Vagina (tissue), 2 donors: ENCODE results near the gene HAPSTR1. TPM values are rescaled to one million over a fixed set of nuclear protein-coding genes. Genes with fewer than 3 reads are reported as not detected.

Experiments
- DNase-seq, 2 donors: peaks; one replicate each; pipeline ENCODE4 v3.0.0-alpha.2; 2017; ENCODE audit errors: extremely low spot score in 2 of 2
- H3K27ac ChIP-seq: fragments of 200-600 bp; sonication (generic); one replicate; pipeline ENCODE4 v1.5.1; 2019
- H3K27me3 ChIP-seq: fragments of 200-600 bp; sonication (generic); one replicate; pipeline ENCODE4 v1.5.1; 2019
- H3K36me3 ChIP-seq, 2 donors: fragments of 200-600 bp; sonication (generic); one replicate each; pipeline ENCODE4 v1.5.1; 2017 to 2019
- H3K4me1 ChIP-seq: fragments of 200-600 bp; sonication (generic); one replicate; pipeline ENCODE4 v1.5.1; 2019
- H3K4me3 ChIP-seq, 2 donors: fragments of 200-600 bp; sonication (generic); 1 replicate in 1 of 2; 2 replicates in 1 of 2; pipeline ENCODE4 v1.5.1; 2016 to 2019
- H3K9me3 ChIP-seq: fragments of 200-600 bp; sonication (generic); one replicate; pipeline ENCODE4 v1.5.1; 2019
- POLR2A ChIP-seq, 2 donors: fragments of 450-650 bp; IDR thresholded peaks; one replicate each; pipeline ENCODE4 v1.6.1; 2017; ENCODE audit warnings: antibody characterized with exemption in 2 of 2, mild to moderate bottlenecking in 2 of 2, moderate library complexity in 2 of 2
- POLR2AphosphoS5 ChIP-seq, 2 donors: sonication (generic); formaldehyde crosslinking; IDR thresholded peaks; one replicate each; pipeline ENCODE4 v1.9.0; 2017; ENCODE audit warnings: antibody characterized with exemption in 2 of 2, mild to moderate bottlenecking in 2 of 2, low read depth in 1 of 2; ENCODE audit not compliant: insufficient read depth in 1 of 2
- intact Hi-C: fragments of 100-400 bp; cut with DNase I; formaldehyde crosslinking; loops from one replicate; pipeline ENCODE4 v1.15.1; 2023
- total RNA-seq: library from RNA; depleted of rRNA; stranded (reverse); fragments of >200 nt; gene quantifications from one replicate; pipeline ENCODE4 v1.2.3, GENCODE V29; 2016
- TF ChIP-seq, protein P1 (sequence below), 3 experiments: fragments of 450-650 bp in 2 of 3; fragments of 200-600 bp in 1 of 3; sonication (generic) in 1 of 3; IDR thresholded peaks; one replicate each; pipeline ENCODE4 v1.5.1; 2017 to 2019; ENCODE audit warnings: antibody characterized with exemption in 3 of 3, mild to moderate bottlenecking in 2 of 3, moderate library complexity in 2 of 3

Gene HAPSTR1
- total RNA-seq, 1 donor from 2014 or later = 33.6 TPM

DNA sequence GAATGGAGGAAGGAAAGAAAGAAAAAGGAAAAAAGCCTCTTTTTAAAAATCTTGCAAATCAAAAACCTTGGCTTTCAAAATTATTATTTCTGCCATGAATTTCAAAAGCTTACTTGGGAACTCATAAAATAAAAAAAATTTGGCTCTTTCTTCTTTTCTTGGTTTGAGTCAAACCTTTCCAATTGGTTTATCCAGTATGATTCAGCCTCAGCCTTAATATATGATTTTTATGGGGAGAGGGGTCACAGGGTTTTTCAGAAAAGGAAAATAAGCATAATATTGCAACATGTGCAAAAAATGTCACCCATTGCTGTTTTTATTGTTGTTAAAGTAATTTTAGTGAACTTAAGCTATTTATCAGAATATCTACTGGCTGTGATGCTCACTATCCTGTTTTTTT, 31.2 kb upstream of the HAPSTR1 start:
- H3K27me3 ChIP-seq = no peaks in the 10 kb centered on the region
- no peaks in the 10 kb centered on the region for H3K4me1 ChIP-seq
- no peaks in the 10 kb centered on the region for H3K36me3 ChIP-seq
- no peaks in the 10 kb centered on the region for H3K9me3 ChIP-seq
- H3K4me3 ChIP-seq = peak overlapping the region in 1 of 2 donors; percentile 11
- intact Hi-C loops = no loop called here
- H3K27ac ChIP-seq = peak overlapping the region; percentile 26
- DNase-seq = no peak
- TF ChIP-seq POLR2AphosphoS5 (IDR thresholded peaks at IDR 0.05; ENCODE audit: insufficient read depth in 1 of 2, low read depth in 1 of 2) (no peak), POLR2A (IDR thresholded peaks at IDR 0.05) (no peak)
- TF ChIP-seq, protein P1, sequence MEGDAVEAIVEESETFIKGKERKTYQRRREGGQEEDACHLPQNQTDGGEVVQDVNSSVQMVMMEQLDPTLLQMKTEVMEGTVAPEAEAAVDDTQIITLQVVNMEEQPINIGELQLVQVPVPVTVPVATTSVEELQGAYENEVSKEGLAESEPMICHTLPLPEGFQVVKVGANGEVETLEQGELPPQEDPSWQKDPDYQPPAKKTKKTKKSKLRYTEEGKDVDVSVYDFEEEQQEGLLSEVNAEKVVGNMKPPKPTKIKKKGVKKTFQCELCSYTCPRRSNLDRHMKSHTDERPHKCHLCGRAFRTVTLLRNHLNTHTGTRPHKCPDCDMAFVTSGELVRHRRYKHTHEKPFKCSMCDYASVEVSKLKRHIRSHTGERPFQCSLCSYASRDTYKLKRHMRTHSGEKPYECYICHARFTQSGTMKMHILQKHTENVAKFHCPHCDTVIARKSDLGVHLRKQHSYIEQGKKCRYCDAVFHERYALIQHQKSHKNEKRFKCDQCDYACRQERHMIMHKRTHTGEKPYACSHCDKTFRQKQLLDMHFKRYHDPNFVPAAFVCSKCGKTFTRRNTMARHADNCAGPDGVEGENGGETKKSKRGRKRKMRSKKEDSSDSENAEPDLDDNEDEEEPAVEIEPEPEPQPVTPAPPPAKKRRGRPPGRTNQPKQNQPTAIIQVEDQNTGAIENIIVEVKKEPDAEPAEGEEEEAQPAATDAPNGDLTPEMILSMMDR (IDR thresholded peaks at IDR 0.05) = no peak

DNA sequence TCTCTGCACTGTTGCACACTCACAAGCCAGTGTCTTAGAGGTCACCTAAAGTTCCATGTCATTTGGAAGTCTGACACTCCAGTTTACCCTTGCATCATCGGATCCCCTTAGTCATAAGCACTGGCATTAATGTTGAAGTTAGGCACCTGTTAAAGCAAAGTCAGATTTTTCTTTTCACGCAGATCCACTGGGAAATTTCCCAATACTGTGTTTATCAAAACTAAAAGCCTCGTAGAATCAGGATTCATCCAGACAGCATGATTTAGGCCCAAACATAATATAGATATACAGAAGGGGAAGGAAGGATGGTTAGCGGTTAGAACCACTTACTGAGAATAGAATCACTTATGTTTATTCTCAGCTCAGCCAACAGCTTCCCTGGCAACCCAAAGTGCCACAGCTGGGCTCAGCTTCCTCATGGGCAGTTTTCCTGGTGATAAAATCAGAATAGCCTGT, 30.1 kb upstream of the HAPSTR1 start:
- intact Hi-C loops = no loop called here
- Histone ChIP-seq H3K4me3 (no peak overlapping the region), H3K9me3 (no peaks in the 10 kb centered on the region), H3K27ac (peak overlapping the region; percentile 26), H3K27me3 (no peaks in the 10 kb centered on the region), H3K36me3 (no peaks in the 10 kb centered on the region), H3K4me1 (no peaks in the 10 kb centered on the region)
- no peak for TF ChIP-seq POLR2AphosphoS5 (IDR thresholded peaks at IDR 0.05; ENCODE audit: insufficient read depth in 1 of 2, low read depth in 1 of 2)
- TF ChIP-seq POLR2A (IDR thresholded peaks at IDR 0.05) = no peak
- TF ChIP-seq, protein P1 (IDR thresholded peaks at IDR 0.05) = no peak
- no peak for DNase-seq

DNA sequence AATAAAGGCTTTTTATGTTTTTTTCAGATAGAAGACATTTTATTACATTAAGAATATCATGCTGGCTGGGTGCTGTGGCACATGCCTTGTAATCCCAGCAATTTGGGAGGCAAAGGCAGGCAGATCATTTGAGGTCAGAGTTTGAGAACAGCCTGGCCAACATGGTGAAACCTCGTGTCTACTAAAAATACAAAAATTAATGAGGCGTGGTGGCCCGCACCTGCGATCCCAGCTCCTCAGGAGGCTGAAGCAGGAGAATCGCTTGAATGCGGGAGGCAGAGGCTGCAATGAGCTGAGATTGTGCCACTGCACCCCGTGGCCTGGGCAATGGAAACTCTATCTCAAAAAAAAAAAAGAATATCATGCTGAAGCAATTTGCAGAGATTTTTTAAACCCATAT, 29.1 kb upstream of the HAPSTR1 start:
- intact Hi-C loops = no loop called here
- Histone ChIP-seq H3K36me3 (no peaks in the 10 kb centered on the region), H3K27me3 (no peaks in the 10 kb centered on the region), H3K9me3 (no peaks in the 10 kb centered on the region), H3K4me1 (no peaks in the 10 kb centered on the region), H3K4me3 (no peak overlapping the region), H3K27ac (no peak overlapping the region)
- no peak for DNase-seq
- no peak for TF ChIP-seq POLR2A (IDR thresholded peaks at IDR 0.05)
- TF ChIP-seq POLR2AphosphoS5 (IDR thresholded peaks at IDR 0.05; ENCODE audit: insufficient read depth in 1 of 2, low read depth in 1 of 2) = no peak
- TF ChIP-seq, protein P1 (IDR thresholded peaks at IDR 0.05) = no peak

DNA sequence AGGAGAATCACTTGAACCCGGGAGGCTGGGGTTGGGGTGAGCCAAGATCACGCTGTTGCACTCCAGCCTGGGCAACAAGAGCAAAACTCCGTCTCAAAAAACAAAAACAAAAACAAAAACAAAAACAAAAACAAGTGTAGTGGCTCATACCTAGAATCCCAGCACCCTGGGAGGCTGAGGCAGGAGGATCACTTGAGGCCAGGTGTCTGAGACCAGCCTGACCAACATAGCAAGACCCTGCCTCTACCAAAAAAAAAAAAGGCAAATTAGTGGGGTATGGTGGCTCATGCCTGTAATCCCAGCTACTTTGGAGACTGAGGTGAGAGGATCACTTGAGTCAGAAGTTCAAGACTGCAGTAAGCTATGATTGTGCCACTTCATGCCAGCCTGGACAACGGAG, 26.4 kb upstream of the HAPSTR1 start:
- Histone ChIP-seq H3K36me3 (no peaks in the 10 kb centered on the region), H3K4me1 (no peaks in the 10 kb centered on the region), H3K9me3 (no peaks in the 10 kb centered on the region), H3K27ac (no peak overlapping the region), H3K4me3 (no peak overlapping the region), H3K27me3 (no peaks in the 10 kb centered on the region)
- intact Hi-C loops = no loop called here
- DNase-seq = no peak
- TF ChIP-seq, protein P1 (IDR thresholded peaks at IDR 0.05) = no peak
- TF ChIP-seq POLR2A (IDR thresholded peaks at IDR 0.05) (no peak), POLR2AphosphoS5 (IDR thresholded peaks at IDR 0.05; ENCODE audit: insufficient read depth in 1 of 2, low read depth in 1 of 2) (no peak)

DNA sequence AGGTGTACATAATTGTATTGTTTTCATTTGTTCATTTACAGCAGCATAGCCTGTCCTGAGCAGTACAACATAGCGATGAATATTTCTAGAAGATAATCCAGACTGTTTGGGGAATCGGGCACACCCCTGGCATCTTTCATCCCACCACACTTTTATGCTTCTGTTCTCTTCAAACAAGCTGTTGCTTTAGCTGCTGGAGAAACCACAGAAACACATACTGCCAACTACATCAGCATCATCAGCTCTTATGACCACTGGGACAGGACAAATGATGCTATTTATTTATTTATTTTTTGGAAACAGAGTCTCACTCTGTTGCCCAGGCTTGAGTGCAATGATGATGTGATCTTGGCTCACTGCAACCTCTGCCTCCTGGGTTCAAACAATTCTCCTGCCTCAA, 22.6 kb upstream of the HAPSTR1 start:
- no peaks in the 10 kb centered on the region for H3K36me3 ChIP-seq
- no peak overlapping the region for H3K27ac ChIP-seq
- no peak overlapping the region for H3K4me3 ChIP-seq
- intact Hi-C loops = no loop called here
- no peaks in the 10 kb centered on the region for H3K27me3 ChIP-seq
- no peaks in the 10 kb centered on the region for H3K9me3 ChIP-seq
- no peak for DNase-seq
- no peak for TF ChIP-seq POLR2A (IDR thresholded peaks at IDR 0.05)
- TF ChIP-seq, protein P1 (IDR thresholded peaks at IDR 0.05) = no peak
- no peak for TF ChIP-seq POLR2AphosphoS5 (IDR thresholded peaks at IDR 0.05; ENCODE audit: insufficient read depth in 1 of 2, low read depth in 1 of 2)
- peaks cover 8% of the 10 kb centered on the region for H3K4me1 ChIP-seq
